NT2/D1 (cell line): Measurements from ENCODE around the gene ADCY3.

Source experiments
- SUZ12 ChIP-seq: IDR thresholded peaks from 2 replicates; pipeline ENCODE4 v1.6.1; 2011; ENCODE audit not compliant: insufficient read length, insufficient read depth; ENCODE audit errors: extremely low read depth
- YY1 ChIP-seq: IDR thresholded peaks from 2 replicates; pipeline ENCODE4 v1.6.1; 2011; ENCODE audit not compliant: insufficient read length, insufficient read depth
- ZNF274 ChIP-seq: IDR thresholded peaks from 2 replicates; pipeline ENCODE4 v1.6.1; 2011; ENCODE audit warnings: mild to moderate bottlenecking, low read depth, low read length

- TF ChIP-seq ZNF274 (no peak), YY1 (no peak), SUZ12 (no peak)
Measured at GRCh38 chr2:24840164-24840869, 79.7 kb downstream of the ADCY3 start.
